Progenitor cell of endocrine pancreas (in vitro differentiated cells): ENCODE results near the gene PRDM16. TPM values are rescaled to one million over a fixed set of nuclear protein-coding genes. Genes with fewer than 3 reads are reported as not detected.

Source experiments
- DNase-seq: peaks from one replicate; pipeline ENCODE4 v3.0.0; 2021; ENCODE audit warnings: low spot score; ENCODE audit not compliant: unreplicated experiment
- H3K27ac Mint-ChIP-seq: 2 replicates; pipeline ENCODE4 v1.8.0; 2021; ENCODE audit warnings: mild to moderate bottlenecking, moderate library complexity, mixed read lengths
- H3K27me3 Mint-ChIP-seq: 2 replicates; pipeline ENCODE4 v1.8.0; 2021; ENCODE audit warnings: mixed read lengths
- H3K36me3 Mint-ChIP-seq: 2 replicates; pipeline ENCODE4 v1.8.0; 2022; ENCODE audit warnings: mixed read lengths; ENCODE audit not compliant: insufficient read depth
- H3K4me1 Mint-ChIP-seq: 2 replicates; pipeline ENCODE4 v1.8.0; 2021; ENCODE audit warnings: low read depth, mixed read lengths
- H3K4me3 Mint-ChIP-seq: 2 replicates; pipeline ENCODE4 v1.8.0; 2021; ENCODE audit warnings: low read depth, mild to moderate bottlenecking, moderate library complexity, mixed read lengths
- H3K9me3 Mint-ChIP-seq: 2 replicates; pipeline ENCODE4 v1.8.0; 2021; ENCODE audit warnings: low read depth, mixed read lengths
- CTCF ChIP-seq: fragments of 200-600 bp; sonication (generic); IDR thresholded peaks from one replicate; pipeline ENCODE4 v1.5.0; 2021; ENCODE audit warnings: antibody characterized with exemption, mild to moderate bottlenecking; ENCODE audit not compliant: unreplicated experiment
- total RNA-seq: library from RNA; stranded (reverse); gene quantifications from 2 replicates; pipeline ENCODE4 v1.2.1, GENCODE V29; 2021

PRDM16 gene
- total RNA-seq, 1 donor from 2014 or later, result 69.1 TPM

- no peaks in the 10 kb centered on the region for H3K9me3 Mint-ChIP-seq
Measured at GRCh38 chr1:3295846-3296245, 226.8 kb downstream of the PRDM16 start.

GRCh38 chr1:3296326-3296725 is 227.3 kb downstream of the PRDM16 start:
- peaks cover 5% of the 10 kb centered on the region for H3K4me1 Mint-ChIP-seq
- H3K4me3 Mint-ChIP-seq, result no peak overlapping the region
- peaks cover 7% of the 10 kb centered on the region for H3K36me3 Mint-ChIP-seq
- no peaks in the 10 kb centered on the region for H3K27me3 Mint-ChIP-seq
- no peak for DNase-seq
- H3K27ac Mint-ChIP-seq, result no peak overlapping the region
- H3K9me3 Mint-ChIP-seq, result no peaks in the 10 kb centered on the region
- TF ChIP-seq CTCF, result no peak

More at GRCh38 chr1:3295846-3296245, 226.8 kb downstream of the PRDM16 start:
- no peak overlapping the region for H3K4me3 Mint-ChIP-seq
- H3K36me3 Mint-ChIP-seq, result peaks cover 7% of the 10 kb centered on the region
- peaks cover 5% of the 10 kb centered on the region for H3K4me1 Mint-ChIP-seq
- no peak for TF ChIP-seq CTCF
- H3K27ac Mint-ChIP-seq, result no peak overlapping the region
- no peak for DNase-seq
- H3K27me3 Mint-ChIP-seq, result no peaks in the 10 kb centered on the region

- no peak for DNase-seq
- no peaks in the 10 kb centered on the region for H3K9me3 Mint-ChIP-seq
- TF ChIP-seq CTCF, result no peak
- no peaks in the 10 kb centered on the region for H3K27me3 Mint-ChIP-seq
- H3K27ac Mint-ChIP-seq, result no peak overlapping the region
- no peak overlapping the region for H3K4me3 Mint-ChIP-seq
- H3K36me3 Mint-ChIP-seq, result peaks cover 9% of the 10 kb centered on the region
- peaks cover 5% of the 10 kb centered on the region for H3K4me1 Mint-ChIP-seq
Measured at GRCh38 chr1:3296826-3297225, 227.8 kb downstream of the PRDM16 start.

- no peak for TF ChIP-seq CTCF
- H3K4me3 Mint-ChIP-seq, result no peak overlapping the region
- peaks cover 5% of the 10 kb centered on the region for H3K4me1 Mint-ChIP-seq
- peak overlapping the region; percentile 59 for H3K27ac Mint-ChIP-seq
- H3K36me3 Mint-ChIP-seq, result peaks cover 13% of the 10 kb centered on the region
- H3K27me3 Mint-ChIP-seq, result no peaks in the 10 kb centered on the region
- DNase-seq, result no peak
- no peaks in the 10 kb centered on the region for H3K9me3 Mint-ChIP-seq
Measured at GRCh38 chr1:3297756-3298155, 228.8 kb downstream of the PRDM16 start.

- peaks cover 5% of the 10 kb centered on the region for H3K4me1 Mint-ChIP-seq
- H3K36me3 Mint-ChIP-seq, result peaks cover 13% of the 10 kb centered on the region
- H3K27ac Mint-ChIP-seq, result no peak overlapping the region
- H3K27me3 Mint-ChIP-seq, result no peaks in the 10 kb centered on the region
- no peak for DNase-seq
- H3K4me3 Mint-ChIP-seq, result no peak overlapping the region
- no peak for TF ChIP-seq CTCF
- H3K9me3 Mint-ChIP-seq, result no peaks in the 10 kb centered on the region
Measured at GRCh38 chr1:3298197-3298596, 229.2 kb downstream of the PRDM16 start.
